ENCODE results near the gene BTRC. TPM values are rescaled to one million over a fixed set of nuclear protein-coding genes. Genes with fewer than 3 reads are reported as not detected.

The BTRC gene
- total RNA-seq, 4 donors from 2014 or later = 8.0 to 15.1 (median 10.4) TPM

- WGBS, 2 donors = 78 to 82% methylated on average over 3 of the region's 3 CpGs
Measured at GRCh38 chr10:101476383-101476782, 122.4 kb downstream of the BTRC start.

GRCh38 chr10:101478956-101479355 lies 125.0 kb downstream of the BTRC start:
- 67 to 86% methylated on average over 1 of the region's 1 CpG for WGBS, 2 donors
- no peak for TF ChIP-seq POLR2A (IDR thresholded peaks at IDR 0.05)
- no peak for TF ChIP-seq CTCF (IDR thresholded peaks at IDR 0.05)
- H3K4me3 ChIP-seq = no peak overlapping the region
- intact Hi-C loops (cut with DNase I) = no loop called here
- no peak for DNase-seq
- no peaks in the 10 kb centered on the region for H3K27me3 ChIP-seq
- H3K9me3 ChIP-seq = no peaks in the 10 kb centered on the region
- H3K4me1 ChIP-seq = no peaks in the 10 kb centered on the region
- no peak overlapping the region for H3K27ac ChIP-seq
- H3K36me3 ChIP-seq = peaks cover 0 to 29% (median 0%) of the 10 kb centered on the region in 3 donors

More at GRCh38 chr10:101476383-101476782, 122.4 kb downstream of the BTRC start:
- Histone ChIP-seq H3K9me3 (no peaks in the 10 kb centered on the region), H3K4me1 (no peaks in the 10 kb centered on the region), H3K27me3 (no peaks in the 10 kb centered on the region), H3K4me3 (no peak overlapping the region), H3K36me3 (peaks cover 0 to 24% (median 0%) of the 10 kb centered on the region in 3 donors), H3K27ac (no peak overlapping the region)
- no peak for TF ChIP-seq POLR2A (IDR thresholded peaks at IDR 0.05)
- TF ChIP-seq CTCF (IDR thresholded peaks at IDR 0.05) = no peak
- intact Hi-C loops (cut with DNase I) = no loop called here
- DNase-seq = no peak

- Histone ChIP-seq H3K9me3 (no peaks in the 10 kb centered on the region), H3K4me3 (no peak overlapping the region), H3K27me3 (no peaks in the 10 kb centered on the region), H3K4me1 (no peaks in the 10 kb centered on the region), H3K27ac (no peak overlapping the region), H3K36me3 (peaks cover 0 to 29% (median 0%) of the 10 kb centered on the region in 3 donors)
- intact Hi-C loops (cut with DNase I) = no loop called here
- TF ChIP-seq POLR2A (IDR thresholded peaks at IDR 0.05) (no peak), CTCF (IDR thresholded peaks at IDR 0.05) (no peak)
- DNase-seq = no peak
Measured at GRCh38 chr10:101481256-101481655, 127.3 kb downstream of the BTRC start.

GRCh38 chr10:101482568-101482967 lies 128.6 kb downstream of the BTRC start:
- H3K4me3 ChIP-seq = no peak overlapping the region
- no peak overlapping the region for H3K27ac ChIP-seq
- peaks cover 0 to 29% (median 0%) of the 10 kb centered on the region in 3 donors for H3K36me3 ChIP-seq
- intact Hi-C loops (cut with DNase I) = no loop called here
- H3K9me3 ChIP-seq = no peaks in the 10 kb centered on the region
- H3K4me1 ChIP-seq = no peaks in the 10 kb centered on the region
- DNase-seq = no peak
- H3K27me3 ChIP-seq = no peaks in the 10 kb centered on the region
- 95 to 96% methylated on average over 10 of the region's 10 CpGs for WGBS, 2 donors
- TF ChIP-seq CTCF (IDR thresholded peaks at IDR 0.05) (no peak), POLR2A (IDR thresholded peaks at IDR 0.05) (no peak)

GRCh38 chr10:101484175-101484745 lies 130.3 kb downstream of the BTRC start:
- Histone ChIP-seq H3K9me3 (no peaks in the 10 kb centered on the region), H3K36me3 (peaks cover 0 to 27% (median 0%) of the 10 kb centered on the region in 3 donors), H3K4me3 (no peak overlapping the region), H3K27me3 (no peaks in the 10 kb centered on the region), H3K4me1 (no peaks in the 10 kb centered on the region), H3K27ac (no peak overlapping the region)
- DNase-seq = no peak
- TF ChIP-seq POLR2A (IDR thresholded peaks at IDR 0.05) (no peak), CTCF (IDR thresholded peaks at IDR 0.05) (no peak)
- 89 to 91% methylated on average over 8 of the region's 8 CpGs for WGBS, 2 donors
- intact Hi-C loops (cut with DNase I) = no loop called here
